K562 (cell line): Measurements from ENCODE around the gene TTC39C.

Source experiments
- HDAC2 ChIP-seq: fragments of 450-650 bp; IDR thresholded peaks from 2 replicates; pipeline ENCODE4 v1.6.1; 2016; ENCODE audit warnings: mild to moderate bottlenecking
- POLR2A ChIP-seq: fragments of 450-650 bp; conservative IDR thresholded peaks from 2 replicates; pipeline ENCODE4 v1.6.1; 2016

DNA sequence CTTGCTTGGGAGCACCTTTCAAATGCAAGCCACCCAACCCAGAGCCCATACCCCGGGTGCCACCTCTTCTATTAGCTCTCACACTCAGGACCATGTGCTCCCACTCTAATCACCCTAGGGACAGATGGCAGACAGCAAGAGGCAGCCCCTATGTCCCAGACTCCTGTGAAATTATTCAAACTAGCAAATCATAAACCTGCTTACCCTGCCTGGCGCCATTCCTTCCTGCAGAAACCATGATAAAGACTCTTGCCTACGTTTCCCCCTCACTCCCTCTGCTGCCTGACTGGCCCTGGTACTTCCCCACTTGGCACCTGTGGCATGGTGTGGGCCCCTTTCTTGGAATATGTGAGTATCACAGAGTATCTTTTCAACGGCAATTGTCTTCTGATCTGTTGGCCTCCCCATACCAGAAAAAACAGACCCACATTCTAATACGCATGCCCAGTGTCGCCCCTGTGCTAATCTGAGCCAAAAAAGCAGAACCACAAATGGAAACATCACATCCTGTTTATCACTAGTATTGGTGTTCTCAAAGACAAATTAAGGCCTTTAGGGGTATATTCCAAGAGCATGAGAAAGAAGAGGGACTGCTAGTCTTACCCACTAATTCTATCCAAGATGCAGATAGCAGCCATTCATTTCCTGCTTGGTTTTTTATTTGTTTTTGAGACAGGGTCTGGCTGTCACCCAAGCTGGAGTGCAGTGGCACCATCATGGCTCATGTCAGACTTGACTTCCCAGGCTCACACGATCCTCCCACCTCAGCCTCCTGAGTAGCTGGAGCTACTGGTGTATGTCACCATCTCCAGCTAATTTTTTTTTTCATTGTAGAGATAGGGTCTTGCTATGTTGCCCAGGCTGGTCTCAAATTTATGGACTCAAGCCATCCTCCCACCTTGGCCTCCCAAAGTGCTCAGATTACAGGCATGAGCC is 44.1 kb upstream of the TTC39C start:
- TF ChIP-seq HDAC2, result no peak
- TF ChIP-seq POLR2A, result no peak
